OCI-LY7 (cell line): ENCODE measurements around the gene KDM4B. TPM values are rescaled to one million over a fixed set of nuclear protein-coding genes. Genes with fewer than 3 reads are reported as not detected.

ENCODE experiments used
- BruUV-seq: library from RNA; stranded (reverse); fragments of 400-500 nt; replicated peaks from 2 replicates; lab custom pipeline; 2021; lab: Mats Ljungman, UMichigan
- CTCF ChIA-PET: fragments of 300-600 bp; sonication (Branson Sonifier 250); formaldehyde crosslinking; loops from one replicate; lab custom pipeline; 2022; ENCODE audit warnings: antibody characterized with exemption; ENCODE audit not compliant: unreplicated experiment; lab: Charles Lee
- POLR2A ChIA-PET: fragments of 300-600 bp; sonication (Branson Sonifier 250); formaldehyde crosslinking; loops from one replicate; lab custom pipeline; 2022; ENCODE audit warnings: antibody characterized with exemption; lab: Charles Lee
- DNase-seq: peaks from one replicate; pipeline ENCODE4 v3.0.0-alpha.2; 2015; ENCODE audit warnings: low spot score
- H2AFZ ChIP-seq: fragments of 200-600 bp; sonication (generic), shearing (Covaris generic); 2 replicates; pipeline ENCODE4 v1.6.1; 2014; ENCODE audit warnings: mild to moderate bottlenecking, antibody characterized with exemption, low read length, moderate library complexity
- H3K27ac ChIP-seq: fragments of 200-600 bp; sonication (generic); 2 replicates; pipeline ENCODE4 v1.5.1; 2014; ENCODE audit warnings: mixed run types, low read depth, mild to moderate bottlenecking, moderate library complexity, low read length, inconsistent platforms; ENCODE audit not compliant: poor library complexity, severe bottlenecking
- H3K36me3 ChIP-seq: fragments of 200-600 bp; sonication (generic); 2 replicates; pipeline ENCODE4 v1.6.1; 2014; ENCODE audit warnings: mild to moderate bottlenecking, antibody characterized with exemption, low read length, moderate library complexity, mixed read lengths; ENCODE audit not compliant: insufficient read depth
- H3K4me1 ChIP-seq: fragments of 200-600 bp; sonication (generic); 2 replicates; pipeline ENCODE4 v1.5.1; 2014; ENCODE audit warnings: mild to moderate bottlenecking, low read length; ENCODE audit not compliant: insufficient read depth, poor library complexity, severe bottlenecking
- H3K4me2 ChIP-seq: fragments of 200-600 bp; sonication (generic); 2 replicates; pipeline ENCODE4 v1.6.1; 2014; ENCODE audit warnings: mild to moderate bottlenecking, low read length
- H3K4me3 ChIP-seq: fragments of 200-600 bp; sonication (generic); 2 replicates; pipeline ENCODE4 v1.5.1; 2014; ENCODE audit warnings: mild to moderate bottlenecking, low read depth, low read length; ENCODE audit not compliant: poor library complexity, severe bottlenecking
- H3K79me2 ChIP-seq: fragments of 200-600 bp; sonication (generic); 2 replicates; pipeline ENCODE4 v1.6.1; 2016; ENCODE audit warnings: low read depth, mild to moderate bottlenecking, low read length, moderate library complexity, mixed read lengths; ENCODE audit not compliant: insufficient read depth
- H3K9me2 ChIP-seq: fragments of 200-600 bp; sonication (generic); 2 replicates; pipeline ENCODE4 v1.6.1; 2016; ENCODE audit warnings: mild to moderate bottlenecking, low read length, mixed read lengths; ENCODE audit not compliant: insufficient read depth
- H3K9me3 ChIP-seq: fragments of 200-600 bp; sonication (generic); 2 replicates; pipeline ENCODE4 v1.6.1; 2014; ENCODE audit warnings: mild to moderate bottlenecking, mixed run types, low read length, mixed read lengths
- H4K20me1 ChIP-seq: fragments of 200-600 bp; sonication (generic); 2 replicates; pipeline ENCODE4 v1.6.1; 2014; ENCODE audit warnings: mild to moderate bottlenecking, antibody characterized with exemption, low read length, moderate library complexity, mixed read lengths; ENCODE audit not compliant: insufficient read depth
- CTCF ChIP-seq: fragments of 200-600 bp; sonication (generic); conservative IDR thresholded peaks from 2 replicates; pipeline ENCODE4 v1.5.1; 2014; ENCODE audit warnings: mild to moderate bottlenecking, antibody characterized with exemption, low read length, moderate library complexity, mixed read lengths
- EZH2phosphoT487 ChIP-seq: fragments of 200-600 bp; sonication (generic); IDR thresholded peaks from 2 replicates; pipeline ENCODE4 v1.6.1; 2018; ENCODE audit warnings: low read depth, borderline replicate concordance, mild to moderate bottlenecking, mixed run types, antibody characterized with exemption, low read length, moderate library complexity, mixed read lengths
- intact Hi-C: fragments of 100-400 bp; cut with micrococcal nuclease; formaldehyde crosslinking; loops from one replicate; pipeline ENCODE4 v1.10.0; 2022; ENCODE audit not compliant: unreplicated experiment
- total RNA-seq, 2 experiments: library from RNA; depleted of rRNA in 1 of 2; stranded (reverse); fragments of >200 nt in 1 of 2; shearing (Covaris generic) in 1 of 2; gene quantifications; 2 replicates each; pipeline ENCODE4 v1.2.3, GENCODE V29; 2014 to 2022

Gene KDM4B
- total RNA-seq, 2 experiments from 2014 or later, result 24.3 to 44.2 TPM

GRCh38 chr19:4969292-4969771 lies 419 bp downstream of the KDM4B start:
- Histone ChIP-seq H4K20me1 (no peaks in the 10 kb centered on the region), H3K27ac (no peak overlapping the region), H3K36me3 (peaks cover 21% of the 10 kb centered on the region), H3K9me3 (no peaks in the 10 kb centered on the region), H3K4me1 (peaks cover 34% of the 10 kb centered on the region), H3K9me2 (no peaks in the 10 kb centered on the region), H3K79me2 (peaks cover 9% of the 10 kb centered on the region; the same call in 1 of the 2 replicates), H2AFZ (no peak overlapping the region), H3K4me2 (peak overlapping the region; percentile 100), H3K4me3 (peak overlapping the region; percentile 85)
- CTCF ChIA-PET, result interaction anchor here (0.6 kb wide), 1 partner anchor 51 kb away, joined by 5 read pairs; no protein-coding TSS in a partner anchor
- no TSS peak for BruUV-seq
- POLR2A ChIA-PET, result interaction anchor here (0.9 kb wide), 1 partner anchor 58 kb away, joined by 3 read pairs; no protein-coding TSS in a partner anchor
- DNase-seq, result no peak
- intact Hi-C loops, result loop anchor here (10.0 kb wide), 1 partner anchor 105 kb away; the partner anchor contains the start of gene PLIN3
- no peak for TF ChIP-seq EZH2phosphoT487
- TF ChIP-seq CTCF, result no peak

DNA sequence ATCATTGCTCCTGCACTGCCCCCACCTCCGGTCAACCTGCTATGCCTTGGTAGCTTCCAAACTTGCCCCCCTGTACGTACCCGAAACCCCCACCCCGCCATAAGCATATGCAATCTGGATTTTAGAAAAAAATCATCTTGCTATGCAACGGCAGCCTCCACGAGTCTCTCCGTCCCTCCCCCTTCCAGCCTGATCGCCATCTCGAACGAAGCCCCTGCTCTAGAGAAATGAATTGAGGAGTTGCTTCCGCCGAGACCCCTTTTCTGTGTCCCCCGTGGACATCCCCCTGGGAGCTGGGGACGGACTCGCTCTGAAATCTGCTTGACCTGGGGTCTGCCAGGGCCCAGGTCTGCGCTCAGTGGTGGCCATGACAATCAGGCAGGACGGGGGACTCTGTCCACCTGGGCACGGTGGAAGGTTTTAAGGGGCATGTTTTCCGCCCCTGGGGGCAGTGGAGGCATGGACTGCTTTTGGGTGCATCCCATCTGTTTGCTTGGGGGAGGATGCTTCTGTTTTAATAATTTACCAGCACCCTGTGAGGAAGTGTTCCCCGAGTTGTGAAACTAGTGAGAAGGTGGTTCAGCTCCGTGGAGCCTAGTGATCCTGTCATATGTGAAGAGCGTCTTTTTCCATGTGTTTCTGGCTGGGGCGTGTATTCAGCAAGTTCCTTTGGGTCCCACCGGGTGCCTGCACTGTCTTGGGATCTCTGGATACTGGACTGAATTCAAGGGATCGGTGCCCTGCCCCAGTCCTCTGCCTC lies 1.0 kb downstream of the KDM4B start:
- Histone ChIP-seq H3K4me3 (peak overlapping the region; percentile 85), H3K36me3 (peaks cover 14% of the 10 kb centered on the region), H2AFZ (no peak overlapping the region), H4K20me1 (no peaks in the 10 kb centered on the region), H3K27ac (no peak overlapping the region), H3K79me2 (peaks cover 9% of the 10 kb centered on the region; the same call in 1 of the 2 replicates), H3K9me2 (no peaks in the 10 kb centered on the region), H3K9me3 (no peaks in the 10 kb centered on the region), H3K4me1 (peaks cover 34% of the 10 kb centered on the region), H3K4me2 (peak overlapping the region; percentile 100)
- CTCF ChIA-PET, result no interaction called here
- TF ChIP-seq EZH2phosphoT487 (no peak), CTCF (no peak)
- POLR2A ChIA-PET, result no interaction called here
- TSS peak; percentile 39 for BruUV-seq
- intact Hi-C loops, result loop anchor here (10.0 kb wide), 1 partner anchor 105 kb away; the partner anchor contains the start of gene PLIN3
- DNase-seq, result peak; percentile 43
